HepG2 (cell line): ENCODE results near the gene CPB2. TPM values are rescaled to one million over a fixed set of nuclear protein-coding genes. Genes with fewer than 3 reads are reported as not detected.

Experiments
- ARNT ChIP-seq: fragments of 450-650 bp; IDR thresholded peaks from 2 replicates; pipeline ENCODE4 v1.6.1; 2017
- CBX1 ChIP-seq: IDR thresholded peaks from one replicate; pipeline ENCODE4 v1.6.1; 2016; ENCODE audit warnings: antibody characterized with exemption, low read depth
- CHD2 ChIP-seq: IDR thresholded peaks from 2 replicates; pipeline ENCODE4 v1.6.1; 2011; ENCODE audit warnings: low read depth, low read length, improper control_type of control experiment
- DNMT1 ChIP-seq: sonication (generic); formaldehyde crosslinking; IDR thresholded peaks from 2 replicates; pipeline ENCODE4 v1.5.1; 2020; ENCODE audit warnings: mild to moderate bottlenecking, missing genetic modification reagents
- GLI4 ChIP-seq: sonication (generic); formaldehyde crosslinking; IDR thresholded peaks from 2 replicates; pipeline ENCODE4 v1.5.1; 2020; ENCODE audit warnings: missing genetic modification reagents, mild to moderate bottlenecking, moderate library complexity, borderline replicate concordance
- GZF1 ChIP-seq: sonication (generic); formaldehyde crosslinking; IDR thresholded peaks from 2 replicates; pipeline ENCODE4 v1.5.1; 2020; ENCODE audit warnings: mild to moderate bottlenecking, missing genetic modification reagents
- ISX ChIP-seq: sonication (generic); formaldehyde crosslinking; conservative IDR thresholded peaks from 2 replicates; pipeline ENCODE4 v1.5.0; 2020; ENCODE audit warnings: missing genetic modification reagents
- JUN ChIP-seq: sonication (generic); formaldehyde crosslinking; IDR thresholded peaks from 2 replicates; pipeline ENCODE4 v1.4.0; 2020; ENCODE audit warnings: mild to moderate bottlenecking, missing genetic modification reagents
- JUNB ChIP-seq: sonication (generic); formaldehyde crosslinking; IDR thresholded peaks from 2 replicates; pipeline ENCODE4 v1.8.0; 2022; ENCODE audit warnings: missing genetic modification reagents, mild to moderate bottlenecking, borderline replicate concordance
- PHF21A ChIP-seq: sonication (generic); formaldehyde crosslinking; IDR thresholded peaks from 2 replicates; pipeline ENCODE4 v1.5.0; 2020; ENCODE audit warnings: mild to moderate bottlenecking, missing genetic modification reagents
- PITX1 ChIP-seq: sonication (generic); formaldehyde crosslinking; IDR thresholded peaks from 2 replicates; pipeline ENCODE4 v1.5.1; 2020; ENCODE audit warnings: mild to moderate bottlenecking, missing genetic modification reagents
- POLR2AphosphoS5 ChIP-seq: IDR thresholded peaks from 2 replicates; pipeline ENCODE4 v1.6.1; 2012; ENCODE audit warnings: low read depth, low read length
- POLR2G ChIP-seq: fragments of 200-400 bp; formaldehyde crosslinking; IDR thresholded peaks from 2 replicates; pipeline ENCODE4 v1.6.1; 2018; ENCODE audit warnings: mild to moderate bottlenecking, low read depth, low read length, moderate library complexity
- SAFB2 ChIP-seq: sonication (generic); formaldehyde crosslinking; IDR thresholded peaks from 2 replicates; pipeline ENCODE4 v1.5.1; 2020; ENCODE audit warnings: missing genetic modification reagents, low read depth, mild to moderate bottlenecking, borderline replicate concordance
- SAP130 ChIP-seq: IDR thresholded peaks from 2 replicates; pipeline ENCODE4 v1.6.1; 2016; ENCODE audit warnings: low read depth
- ZNF343 ChIP-seq: sonication (generic); formaldehyde crosslinking; IDR thresholded peaks from 2 replicates; pipeline ENCODE4 v1.4.0; 2020; ENCODE audit warnings: mild to moderate bottlenecking, missing genetic modification reagents
- ZNF430 ChIP-seq: sonication (generic); formaldehyde crosslinking; IDR thresholded peaks from 2 replicates; pipeline ENCODE4 v1.9.0; 2021; ENCODE audit warnings: mild to moderate bottlenecking, missing genetic modification reagents
- ZNF446 ChIP-seq: sonication (generic); formaldehyde crosslinking; IDR thresholded peaks from 2 replicates; pipeline ENCODE4 v1.5.0; 2020; ENCODE audit warnings: mild to moderate bottlenecking, missing genetic modification reagents
- ZNF772 ChIP-seq: sonication (generic); formaldehyde crosslinking; IDR thresholded peaks from 2 replicates; pipeline ENCODE4 v1.5.0; 2020; ENCODE audit warnings: mild to moderate bottlenecking, missing genetic modification reagents
- ZNF816 ChIP-seq: sonication (generic); formaldehyde crosslinking; IDR thresholded peaks from 2 replicates; pipeline ENCODE4 v1.8.0; 2022; ENCODE audit warnings: missing genetic modification reagents, mild to moderate bottlenecking, borderline replicate concordance
- ZNF850 ChIP-seq: sonication (generic); formaldehyde crosslinking; conservative IDR thresholded peaks from 2 replicates; pipeline ENCODE4 v1.9.0; 2021; ENCODE audit warnings: mild to moderate bottlenecking, missing genetic modification reagents
- polyA plus RNA-seq, 8 experiments: library from polyadenylated mRNA; depleted of rRNA in 3 of 8; stranded (reverse) in 7 of 8; unstranded in 1 of 8; fragments of >200 nt; fragmentation: Illumina TruSeq in 4 of 8; extraction: Trizol in 4 of 8; gene quantifications; 2 replicates each; pipeline versions ENCODE4 v1.2.1 to v1.2.3, GENCODE V29; 2011 to 2016; ENCODE audit warnings: low read depth in 4 of 8, missing spikeins in 1 of 8, mixed read lengths in 1 of 8; ENCODE audit not compliant: insufficient read depth in 1 of 8
- total RNA-seq, 5 experiments: library from RNA; depleted of rRNA; stranded (reverse); fragments of >200 nt; fragmentation: Illumina TruSeq; extraction: Trizol; gene quantifications; 2 replicates each; pipeline ENCODE4 v1.2.3, GENCODE V29; 2016; ENCODE audit warnings: low read depth in 1 of 5
- TF ChIP-seq, protein P1 (sequence below): IDR thresholded peaks from 2 replicates; pipeline ENCODE4 v1.6.1; 2016; ENCODE audit warnings: mild to moderate bottlenecking, missing biosample characterization, missing genetic modification reagents
- TF ChIP-seq, protein P2 (sequence below): sonication (generic); formaldehyde crosslinking; IDR thresholded peaks from 2 replicates; pipeline ENCODE4 v1.5.0; 2020; ENCODE audit warnings: missing genetic modification reagents
- TF ChIP-seq, protein P3 (sequence below): IDR thresholded peaks from 2 replicates; pipeline ENCODE4 v1.6.1; 2016; ENCODE audit warnings: low read depth, control low read depth
- TF ChIP-seq, protein P4 (sequence below): sonication (generic); formaldehyde crosslinking; IDR thresholded peaks from 2 replicates; pipeline ENCODE4 v1.8.0; 2022; ENCODE audit warnings: missing genetic modification reagents, low read depth, mild to moderate bottlenecking, borderline replicate concordance
- TF ChIP-seq, protein P5 (sequence below): sonication (generic); formaldehyde crosslinking; conservative IDR thresholded peaks from 2 replicates; pipeline ENCODE4 v1.4.0; 2020; ENCODE audit warnings: missing genetic modification reagents
- TF ChIP-seq, protein P6 (sequence below): IDR thresholded peaks from 2 replicates; pipeline ENCODE4 v1.6.1; 2012; ENCODE audit warnings: inconsistent platforms
- TF ChIP-seq, protein P7 (sequence below): sonication (generic); formaldehyde crosslinking; IDR thresholded peaks from 2 replicates; pipeline ENCODE4 v1.9.0; 2021; ENCODE audit warnings: missing genetic modification reagents, borderline replicate concordance

The CPB2 gene
- total and polyA plus RNA-seq, 2 of the 13 experiments (the other 11 are each of a cell fraction or from before 2014, with no cell fraction given): 125 to 140 TPM

DNA sequence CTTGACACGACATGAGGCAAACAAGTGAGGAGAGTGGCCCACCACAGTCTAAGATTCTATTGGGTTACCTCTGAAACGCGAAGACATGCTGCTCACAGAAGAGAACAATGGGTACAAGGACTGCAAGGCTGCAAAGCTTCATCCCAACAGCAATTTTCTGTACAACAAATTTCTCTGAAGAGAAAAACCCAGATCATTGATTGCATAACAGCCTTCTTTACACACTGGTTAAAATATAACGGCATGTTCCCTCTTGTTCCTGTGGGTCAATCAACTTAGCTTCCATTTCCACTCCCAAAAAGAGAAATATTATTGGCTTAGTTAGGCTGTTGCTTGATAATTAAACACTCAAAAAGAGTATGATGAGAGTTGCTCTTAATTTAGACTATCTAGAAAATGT, at the start of gene CPB2 (continued):
- TF ChIP-seq, protein P1, sequence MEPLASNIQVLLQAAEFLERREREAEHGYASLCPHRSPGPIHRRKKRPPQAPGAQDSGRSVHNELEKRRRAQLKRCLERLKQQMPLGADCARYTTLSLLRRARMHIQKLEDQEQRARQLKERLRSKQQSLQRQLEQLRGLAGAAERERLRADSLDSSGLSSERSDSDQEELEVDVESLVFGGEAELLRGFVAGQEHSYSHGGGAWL (CRISPR knock-in tag): no peak
- TF ChIP-seq ISX (CRISPR knock-in tag) (no peak), PHF21A (peak; percentile 80), SAP130 (CRISPR knock-in tag) (peak; percentile 83), POLR2AphosphoS5 (peak; percentile 87), GLI4 (CRISPR knock-in tag) (no peak), ZNF772 (CRISPR knock-in tag) (no peak), CHD2 (no peak), CBX1 (peak; percentile 75), ZNF446 (CRISPR knock-in tag) (no peak), JUNB (no peak), ARNT (no peak), JUN (CRISPR knock-in tag) (no peak), ZNF850 (no peak), ZNF343 (CRISPR knock-in tag) (no peak), PITX1 (CRISPR knock-in tag) (no peak), DNMT1 (no peak), ZNF430 (CRISPR knock-in tag) (no peak), ZNF816 (no peak), SAFB2 (no peak), GZF1 (CRISPR knock-in tag) (no peak), POLR2G (peak; percentile 80)
- TF ChIP-seq, protein P2, sequence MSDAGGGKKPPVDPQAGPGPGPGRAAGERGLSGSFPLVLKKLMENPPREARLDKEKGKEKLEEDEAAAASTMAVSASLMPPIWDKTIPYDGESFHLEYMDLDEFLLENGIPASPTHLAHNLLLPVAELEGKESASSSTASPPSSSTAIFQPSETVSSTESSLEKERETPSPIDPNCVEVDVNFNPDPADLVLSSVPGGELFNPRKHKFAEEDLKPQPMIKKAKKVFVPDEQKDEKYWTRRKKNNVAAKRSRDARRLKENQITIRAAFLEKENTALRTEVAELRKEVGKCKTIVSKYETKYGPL: peak; percentile 89; the same call in 1 of the 2 replicates
- TF ChIP-seq, protein P3, sequence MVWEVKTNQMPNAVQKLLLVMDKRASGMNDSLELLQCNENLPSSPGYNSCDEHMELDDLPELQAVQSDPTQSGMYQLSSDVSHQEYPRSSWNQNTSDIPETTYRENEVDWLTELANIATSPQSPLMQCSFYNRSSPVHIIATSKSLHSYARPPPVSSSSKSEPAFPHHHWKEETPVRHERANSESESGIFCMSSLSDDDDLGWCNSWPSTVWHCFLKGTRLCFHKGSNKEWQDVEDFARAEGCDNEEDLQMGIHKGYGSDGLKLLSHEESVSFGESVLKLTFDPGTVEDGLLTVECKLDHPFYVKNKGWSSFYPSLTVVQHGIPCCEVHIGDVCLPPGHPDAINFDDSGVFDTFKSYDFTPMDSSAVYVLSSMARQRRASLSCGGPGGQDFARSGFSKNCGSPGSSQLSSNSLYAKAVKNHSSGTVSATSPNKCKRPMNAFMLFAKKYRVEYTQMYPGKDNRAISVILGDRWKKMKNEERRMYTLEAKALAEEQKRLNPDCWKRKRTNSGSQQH (CRISPR knock-in tag): no peak
- TF ChIP-seq, protein P4, sequence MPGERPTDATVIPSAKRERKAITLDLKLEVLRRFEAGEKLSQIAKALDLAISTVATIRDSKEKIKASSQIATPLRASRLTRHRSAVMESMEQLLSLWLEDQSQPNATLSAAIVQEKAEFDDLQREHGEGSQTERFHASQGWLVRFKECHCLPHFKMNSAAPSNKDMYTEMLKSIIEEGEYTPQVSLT (CRISPR knock-in tag): no peak
- TF ChIP-seq, protein P5, sequence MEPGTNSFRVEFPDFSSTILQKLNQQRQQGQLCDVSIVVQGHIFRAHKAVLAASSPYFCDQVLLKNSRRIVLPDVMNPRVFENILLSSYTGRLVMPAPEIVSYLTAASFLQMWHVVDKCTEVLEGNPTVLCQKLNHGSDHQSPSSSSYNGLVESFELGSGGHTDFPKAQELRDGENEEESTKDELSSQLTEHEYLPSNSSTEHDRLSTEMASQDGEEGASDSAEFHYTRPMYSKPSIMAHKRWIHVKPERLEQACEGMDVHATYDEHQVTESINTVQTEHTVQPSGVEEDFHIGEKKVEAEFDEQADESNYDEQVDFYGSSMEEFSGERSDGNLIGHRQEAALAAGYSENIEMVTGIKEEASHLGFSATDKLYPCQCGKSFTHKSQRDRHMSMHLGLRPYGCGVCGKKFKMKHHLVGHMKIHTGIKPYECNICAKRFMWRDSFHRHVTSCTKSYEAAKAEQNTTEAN: no peak
- TF ChIP-seq, protein P6, sequence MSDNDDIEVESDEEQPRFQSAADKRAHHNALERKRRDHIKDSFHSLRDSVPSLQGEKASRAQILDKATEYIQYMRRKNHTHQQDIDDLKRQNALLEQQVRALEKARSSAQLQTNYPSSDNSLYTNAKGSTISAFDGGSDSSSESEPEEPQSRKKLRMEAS: peak; percentile 64
- TF ChIP-seq, protein P7, sequence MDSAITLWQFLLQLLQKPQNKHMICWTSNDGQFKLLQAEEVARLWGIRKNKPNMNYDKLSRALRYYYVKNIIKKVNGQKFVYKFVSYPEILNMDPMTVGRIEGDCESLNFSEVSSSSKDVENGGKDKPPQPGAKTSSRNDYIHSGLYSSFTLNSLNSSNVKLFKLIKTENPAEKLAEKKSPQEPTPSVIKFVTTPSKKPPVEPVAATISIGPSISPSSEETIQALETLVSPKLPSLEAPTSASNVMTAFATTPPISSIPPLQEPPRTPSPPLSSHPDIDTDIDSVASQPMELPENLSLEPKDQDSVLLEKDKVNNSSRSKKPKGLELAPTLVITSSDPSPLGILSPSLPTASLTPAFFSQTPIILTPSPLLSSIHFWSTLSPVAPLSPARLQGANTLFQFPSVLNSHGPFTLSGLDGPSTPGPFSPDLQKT: no peak
